Gastroesophageal sphincter (tissue), 4 donors: ENCODE measurements around the gene SPATA20. TPM values are rescaled to one million over a fixed set of nuclear protein-coding genes. Genes with fewer than 3 reads are reported as not detected.
A peak's percentile ranks its signal among the peaks of the same experiment; 100 is the strongest.

ENCODE experiments used
- ATAC-seq: fragments of 150-250 bp; one replicate; pipeline ENCODE4 v1.9.1; 2016; ENCODE audit warnings: mild to moderate bottlenecking, moderate library complexity
- H3K27ac ChIP-seq, 4 donors: fragments of 200-600 bp; sonication (generic) in 3 of 4; 1 replicate in 3 of 4; 2 replicates in 1 of 4; pipeline ENCODE4 v1.5.1; 2016 to 2019
- H3K27me3 ChIP-seq: fragments of 200-600 bp; sonication (generic); one replicate; pipeline ENCODE4 v1.5.1; 2019
- H3K36me3 ChIP-seq, 2 donors: fragments of 200-600 bp; sonication (generic); one replicate each; pipeline ENCODE4 v1.5.1; 2019; ENCODE audit warnings: control low read depth in 1 of 2
- H3K4me1 ChIP-seq, 3 donors: fragments of 200-600 bp; sonication (generic); 1 replicate in 2 of 3; 2 replicates in 1 of 3; pipeline ENCODE4 v1.5.1; 2016 to 2019; ENCODE audit warnings: control low read depth in 2 of 3
- H3K4me3 ChIP-seq, 2 donors: fragments of 200-600 bp; sonication (generic); one replicate each; pipeline ENCODE4 v1.5.1; 2019; ENCODE audit warnings: mild to moderate bottlenecking in 1 of 2, moderate library complexity in 1 of 2
- H3K9me3 ChIP-seq, 3 donors: fragments of 200-600 bp; sonication (generic); one replicate each; pipeline ENCODE4 v1.5.1; 2017 to 2019; ENCODE audit warnings: control low read depth in 2 of 3
- CTCF ChIP-seq, 4 experiments: fragments of 200-600 bp in 2 of 4; fragments of 450-650 bp in 2 of 4; sonication (generic) in 1 of 4; IDR thresholded peaks; one replicate each; pipeline ENCODE4 v1.5.1; 2017 to 2019; ENCODE audit warnings: antibody characterized with exemption in 4 of 4, mild to moderate bottlenecking in 2 of 4, moderate library complexity in 2 of 4
- EP300 ChIP-seq: sonication (generic); formaldehyde crosslinking; IDR thresholded peaks from one replicate; pipeline ENCODE4 v1.6.1; 2017; ENCODE audit warnings: antibody characterized with exemption, mild to moderate bottlenecking
- POLR2A ChIP-seq, 2 donors: fragments of 450-650 bp; IDR thresholded peaks; one replicate each; pipeline ENCODE4 v1.6.1; 2017; ENCODE audit warnings: antibody characterized with exemption in 2 of 2, mild to moderate bottlenecking in 2 of 2, moderate library complexity in 1 of 2
- POLR2AphosphoS5 ChIP-seq: sonication (generic); formaldehyde crosslinking; IDR thresholded peaks from one replicate; pipeline ENCODE4 v1.6.1; 2017; ENCODE audit warnings: antibody characterized with exemption
- WGBS, 2 donors: methylation state at CpG; one replicate each; pipeline ENCODE4 v1.1.5; 2018; ENCODE audit warnings: low coverage in 1 of 2; 5-methylcytosine and 5-hydroxymethylcytosine counted together
- total RNA-seq, 4 donors: library from RNA; depleted of rRNA; stranded (reverse); fragments of >200 nt; gene quantifications; one replicate each; pipeline ENCODE4 v1.1.0, GENCODE V29; 2016

The SPATA20 gene
- total RNA-seq, 4 donors from 2014 or later, result 45.0 to 75.3 (median 59.8) TPM

- H3K36me3 ChIP-seq, result peaks cover 0 to 20% of the 10 kb centered on the region in 2 donors
- peak overlapping the region; percentile 21 to 65 for H3K4me3 ChIP-seq
- TF ChIP-seq POLR2AphosphoS5, result no peak
- no peak for TF ChIP-seq POLR2A (IDR thresholded peaks at IDR 0.05)
- no peak for TF ChIP-seq EP300
- no peak for TF ChIP-seq CTCF (IDR thresholded peaks at IDR 0.05)
- peak; percentile 48 for ATAC-seq
- no peaks in the 10 kb centered on the region for H3K9me3 ChIP-seq
- H3K4me1 ChIP-seq, result peaks cover 5 to 58% (median 37%) of the 10 kb centered on the region in 3 donors
- H3K27ac ChIP-seq, result peak overlapping the region in 1 of 4 donors; percentile 30
- peaks cover 89% of the 10 kb centered on the region for H3K27me3 ChIP-seq
- WGBS, 2 donors, result 0% methylated on average over 4 of the region's 27 CpGs; no CpG with 5 or more reads in 1 of the 2 donors
These were observed 12.8 kb downstream of the SPATA20 start for GRCh38 chr17:50559674-50560184.

- ATAC-seq, result peak; percentile 91
- 0% methylated on average over 2 to 3 of the region's 56 CpGs for WGBS, 2 donors
- Histone ChIP-seq H3K27me3 (peaks cover 95% of the 10 kb centered on the region), H3K4me1 (peaks cover 5 to 64% (median 41%) of the 10 kb centered on the region in 3 donors), H3K27ac (peak within 1 kb of the TSS in 1 of 4 donors; percentile 30), H3K4me3 (peak within 1 kb of the TSS; percentile 21 to 65), H3K9me3 (no peaks in the 10 kb centered on the region), H3K36me3 (peaks cover 0 to 14% of the 10 kb centered on the region in 2 donors)
- TF ChIP-seq POLR2A (IDR thresholded peaks at IDR 0.05) (no peak), POLR2AphosphoS5 (no peak), EP300 (no peak), CTCF (IDR thresholded peaks at IDR 0.05) (no peak)
These were observed 13.3 kb downstream of the SPATA20 start, which contains the start of gene CACNA1G for GRCh38 chr17:50560185-50560824. CACNA1G (plus strand) TSS chr17:50560715; CDS start chr17:50561460, 745 bp downstream.

GRCh38 chr17:50560931-50561745, 14.2 kb downstream of the SPATA20 start:
- Histone ChIP-seq H3K9me3 (no peaks in the 10 kb centered on the region), H3K27me3 (peaks cover 96% of the 10 kb centered on the region), H3K4me1 (peaks cover 5 to 70% (median 44%) of the 10 kb centered on the region in 3 donors), H3K4me3 (peak overlapping the region; percentile 21 to 65), H3K27ac (peak overlapping the region in 1 of 4 donors; percentile 27), H3K36me3 (peaks cover 0 to 6% of the 10 kb centered on the region in 2 donors)
- WGBS, 2 donors, result no CpG with 5 or more reads among the region's 88 CpGs
- ATAC-seq, result no peak
- TF ChIP-seq EP300 (no peak), CTCF (IDR thresholded peaks at IDR 0.05) (no peak), POLR2A (IDR thresholded peaks at IDR 0.05) (no peak), POLR2AphosphoS5 (no peak)

- Histone ChIP-seq H3K4me3 (peak overlapping the region in 1 of 2 donors; percentile 65), H3K27ac (no peak overlapping the region), H3K9me3 (no peaks in the 10 kb centered on the region), H3K36me3 (peaks cover 0 to under 1% of the 10 kb centered on the region in 2 donors), H3K4me1 (peaks cover 5 to 69% (median 44%) of the 10 kb centered on the region in 3 donors), H3K27me3 (peaks cover 96% of the 10 kb centered on the region)
- no CpG with 5 or more reads among the region's 27 CpGs for WGBS, 2 donors
- TF ChIP-seq POLR2A (IDR thresholded peaks at IDR 0.05), result no peak
- TF ChIP-seq CTCF (IDR thresholded peaks at IDR 0.05), result no peak
- TF ChIP-seq EP300, result no peak
- TF ChIP-seq POLR2AphosphoS5, result no peak
- no peak for ATAC-seq
These were observed 14.8 kb downstream of the SPATA20 start for GRCh38 chr17:50561746-50562141.
